ACHN (cell line): ENCODE measurements around the gene TEKT3.

Experiments
- DNase-seq: peaks from one replicate; pipeline ENCODE4 v3.0.0-alpha.2; 2015
- in situ Hi-C: cut with HindIII; loops from 2 replicates; pipeline ENCODE4 v1.10.0; 2017; ENCODE audit warnings: low sequenced_read_pairs, low pct_ligation_motif_present, low pct_unique_long_range_greater_than_20kb

TEKT3 gene

GRCh38 chr17:15257796-15258512 is 83.4 kb downstream of the TEKT3 start:
- in situ Hi-C loops: no loop called here
- no peak for DNase-seq

GRCh38 chr17:15257258-15257788 is 84.1 kb downstream of the TEKT3 start:
- in situ Hi-C loops: no loop called here

GRCh38 chr17:15256689-15257088 is 84.7 kb downstream of the TEKT3 start:
- no peak for DNase-seq
- in situ Hi-C loops: no loop called here

More at GRCh38 chr17:15257258-15257788, 84.1 kb downstream of the TEKT3 start:
- peak; percentile 83 for DNase-seq

GRCh38 chr17:15255713-15256454 is 85.5 kb downstream of the TEKT3 start:
- in situ Hi-C loops: no loop called here
- DNase-seq: no peak
